Endothelial cell (in vitro differentiated cells): ENCODE results near the gene TOMM34. TPM values are rescaled to one million over a fixed set of nuclear protein-coding genes. Genes with fewer than 3 reads are reported as not detected.

Experiments used
- DNase-seq: peaks from one replicate; pipeline ENCODE4 v3.0.0; 2021; ENCODE audit warnings: low spot score
- H3K27ac Mint-ChIP-seq: one replicate; pipeline ENCODE4 v1.8.0; 2021; ENCODE audit warnings: mixed read lengths, inconsistent platforms; ENCODE audit not compliant: unreplicated experiment
- H3K27me3 Mint-ChIP-seq: one replicate; pipeline ENCODE4 v1.8.0; 2021; ENCODE audit warnings: mild to moderate bottlenecking, moderate library complexity, mixed read lengths, inconsistent platforms; ENCODE audit not compliant: unreplicated experiment
- H3K36me3 Mint-ChIP-seq: one replicate; pipeline ENCODE4 v1.8.0; 2021; ENCODE audit warnings: mild to moderate bottlenecking, low read depth, mixed read lengths, inconsistent platforms; ENCODE audit not compliant: unreplicated experiment
- H3K4me1 Mint-ChIP-seq: one replicate; pipeline ENCODE4 v1.8.0; 2021; ENCODE audit warnings: mild to moderate bottlenecking, mixed read lengths, inconsistent platforms; ENCODE audit not compliant: unreplicated experiment
- H3K4me3 Mint-ChIP-seq: one replicate; pipeline ENCODE4 v1.8.0; 2021; ENCODE audit warnings: mild to moderate bottlenecking, mixed read lengths, inconsistent platforms; ENCODE audit not compliant: unreplicated experiment
- H3K9me3 Mint-ChIP-seq: one replicate; pipeline ENCODE4 v1.8.0; 2021; ENCODE audit warnings: mixed read lengths, inconsistent platforms; ENCODE audit not compliant: unreplicated experiment
- long read RNA-seq: library from polyadenylated mRNA; unstranded; transcript quantifications from one replicate; pipeline ENCODE4 v2.0.0, GENCODE V29; 2020; ENCODE audit not compliant: unreplicated experiment
- total RNA-seq: library from RNA; stranded (reverse); fragmentation: NEBNext Ultra II Directional; extraction: Animal tissue kit (Norgen Biotek cat#: 25700); gene quantifications from one replicate; pipeline ENCODE4 v1.2.1, GENCODE V29; 2021; ENCODE audit not compliant: unreplicated experiment
- TF ChIP-seq, protein P1 (sequence below): fragments of 200-600 bp; sonication (generic); IDR thresholded peaks from one replicate; pipeline ENCODE4 v1.5.0; 2021; ENCODE audit warnings: antibody characterized with exemption; ENCODE audit not compliant: unreplicated experiment

The TOMM34 gene, protein sequence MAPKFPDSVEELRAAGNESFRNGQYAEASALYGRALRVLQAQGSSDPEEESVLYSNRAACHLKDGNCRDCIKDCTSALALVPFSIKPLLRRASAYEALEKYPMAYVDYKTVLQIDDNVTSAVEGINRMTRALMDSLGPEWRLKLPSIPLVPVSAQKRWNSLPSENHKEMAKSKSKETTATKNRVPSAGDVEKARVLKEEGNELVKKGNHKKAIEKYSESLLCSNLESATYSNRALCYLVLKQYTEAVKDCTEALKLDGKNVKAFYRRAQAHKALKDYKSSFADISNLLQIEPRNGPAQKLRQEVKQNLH
- total RNA-seq = 46.2 TPM
- long read RNA-seq, transcript TOMM34-201 (7 exons, 2,062 nt) = major isoform, 77 of 81 reads
- long read RNA-seq, partial matches to known transcripts = 0 of 81 reads
- long read RNA-seq, other reads (novel, unspliced or antisense) = 4 of 81 reads

GRCh38 chr20:44960103-44960852 is at the start of gene TOMM34:
TOMM34 (minus strand) TSS chr20:44960397; CDS start chr20:44960333, 64 bp downstream.
- Mint-ChIP-seq H3K4me3 (peak within 1 kb of the TSS; percentile 93), H3K36me3 (peaks cover 6% of the 10 kb centered on the region), H3K4me1 (peaks cover 37% of the 10 kb centered on the region), H3K27ac (peak within 1 kb of the TSS; percentile 77), H3K27me3 (peaks cover 11% of the 10 kb centered on the region), H3K9me3 (no peaks in the 10 kb centered on the region)
- DNase-seq = peak; percentile 94
- TF ChIP-seq, protein P1, sequence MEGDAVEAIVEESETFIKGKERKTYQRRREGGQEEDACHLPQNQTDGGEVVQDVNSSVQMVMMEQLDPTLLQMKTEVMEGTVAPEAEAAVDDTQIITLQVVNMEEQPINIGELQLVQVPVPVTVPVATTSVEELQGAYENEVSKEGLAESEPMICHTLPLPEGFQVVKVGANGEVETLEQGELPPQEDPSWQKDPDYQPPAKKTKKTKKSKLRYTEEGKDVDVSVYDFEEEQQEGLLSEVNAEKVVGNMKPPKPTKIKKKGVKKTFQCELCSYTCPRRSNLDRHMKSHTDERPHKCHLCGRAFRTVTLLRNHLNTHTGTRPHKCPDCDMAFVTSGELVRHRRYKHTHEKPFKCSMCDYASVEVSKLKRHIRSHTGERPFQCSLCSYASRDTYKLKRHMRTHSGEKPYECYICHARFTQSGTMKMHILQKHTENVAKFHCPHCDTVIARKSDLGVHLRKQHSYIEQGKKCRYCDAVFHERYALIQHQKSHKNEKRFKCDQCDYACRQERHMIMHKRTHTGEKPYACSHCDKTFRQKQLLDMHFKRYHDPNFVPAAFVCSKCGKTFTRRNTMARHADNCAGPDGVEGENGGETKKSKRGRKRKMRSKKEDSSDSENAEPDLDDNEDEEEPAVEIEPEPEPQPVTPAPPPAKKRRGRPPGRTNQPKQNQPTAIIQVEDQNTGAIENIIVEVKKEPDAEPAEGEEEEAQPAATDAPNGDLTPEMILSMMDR = no peak

GRCh38 chr20:45008521-45009049 is 48.4 kb upstream of the TOMM34 start:
- Mint-ChIP-seq H3K9me3 (no peaks in the 10 kb centered on the region), H3K27me3 (no peaks in the 10 kb centered on the region), H3K4me3 (no peak overlapping the region), H3K4me1 (no peaks in the 10 kb centered on the region), H3K36me3 (peaks cover 4% of the 10 kb centered on the region), H3K27ac (no peak overlapping the region)
- DNase-seq = no peak
- TF ChIP-seq, protein P1 = no peak

GRCh38 chr20:44997668-44998067 is 37.5 kb upstream of the TOMM34 start:
- TF ChIP-seq, protein P1 = no peak
- Mint-ChIP-seq H3K4me3 (no peak overlapping the region), H3K27me3 (peaks cover 3% of the 10 kb centered on the region), H3K36me3 (peaks cover 30% of the 10 kb centered on the region), H3K9me3 (no peaks in the 10 kb centered on the region), H3K27ac (no peak overlapping the region), H3K4me1 (peaks cover 4% of the 10 kb centered on the region)
- DNase-seq = no peak

- peaks cover 3% of the 10 kb centered on the region for H3K27me3 Mint-ChIP-seq
These were observed 37.0 kb upstream of the TOMM34 start for GRCh38 chr20:44997171-44997570.

More at GRCh38 chr20:44997171-44997570, 37.0 kb upstream of the TOMM34 start:
- peak overlapping the region; percentile 8 for H3K4me3 Mint-ChIP-seq
- H3K27ac Mint-ChIP-seq = no peak overlapping the region
- no peaks in the 10 kb centered on the region for H3K9me3 Mint-ChIP-seq
- H3K36me3 Mint-ChIP-seq = peaks cover 30% of the 10 kb centered on the region
- TF ChIP-seq, protein P1 = no peak
- no peak for DNase-seq
- H3K4me1 Mint-ChIP-seq = peaks cover 4% of the 10 kb centered on the region
